ENCODE results near the gene CRIM1.

Gene CRIM1

DNA sequence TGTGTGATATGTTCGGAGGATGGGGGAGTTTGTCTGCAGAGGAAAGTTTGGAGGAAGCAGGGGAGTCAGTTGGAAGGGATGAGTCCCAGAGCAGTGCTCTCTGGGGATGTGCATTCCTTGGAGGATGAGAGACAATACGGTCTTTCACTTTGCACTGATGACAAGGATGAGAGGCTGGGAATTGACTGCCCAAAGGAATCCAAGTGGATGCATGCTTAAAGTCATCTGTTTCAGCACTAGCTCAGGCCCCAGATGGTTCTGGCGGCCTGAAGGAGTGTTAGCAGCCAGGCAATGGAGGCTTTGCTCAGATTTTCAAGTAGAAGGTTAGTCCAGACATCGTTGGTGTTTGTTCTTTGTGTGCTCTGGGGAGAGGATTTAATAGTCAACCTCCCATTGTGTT, 100.2 kb downstream of the CRIM1 start:
- Histone ChIP-seq H3K27ac (peak overlapping the region; percentile 72 to 81), H3K4me3 (peak overlapping the region; percentile 48)
- no peak for DNase-seq (ENCODE audit: low spot score)
- TF ChIP-seq, protein P1, sequence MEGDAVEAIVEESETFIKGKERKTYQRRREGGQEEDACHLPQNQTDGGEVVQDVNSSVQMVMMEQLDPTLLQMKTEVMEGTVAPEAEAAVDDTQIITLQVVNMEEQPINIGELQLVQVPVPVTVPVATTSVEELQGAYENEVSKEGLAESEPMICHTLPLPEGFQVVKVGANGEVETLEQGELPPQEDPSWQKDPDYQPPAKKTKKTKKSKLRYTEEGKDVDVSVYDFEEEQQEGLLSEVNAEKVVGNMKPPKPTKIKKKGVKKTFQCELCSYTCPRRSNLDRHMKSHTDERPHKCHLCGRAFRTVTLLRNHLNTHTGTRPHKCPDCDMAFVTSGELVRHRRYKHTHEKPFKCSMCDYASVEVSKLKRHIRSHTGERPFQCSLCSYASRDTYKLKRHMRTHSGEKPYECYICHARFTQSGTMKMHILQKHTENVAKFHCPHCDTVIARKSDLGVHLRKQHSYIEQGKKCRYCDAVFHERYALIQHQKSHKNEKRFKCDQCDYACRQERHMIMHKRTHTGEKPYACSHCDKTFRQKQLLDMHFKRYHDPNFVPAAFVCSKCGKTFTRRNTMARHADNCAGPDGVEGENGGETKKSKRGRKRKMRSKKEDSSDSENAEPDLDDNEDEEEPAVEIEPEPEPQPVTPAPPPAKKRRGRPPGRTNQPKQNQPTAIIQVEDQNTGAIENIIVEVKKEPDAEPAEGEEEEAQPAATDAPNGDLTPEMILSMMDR (IDR thresholded peaks at IDR 0.05): no peak

- Histone ChIP-seq H3K4me3 (peak overlapping the region; percentile 48), H3K27ac (peak overlapping the region; percentile 72 to 81)
- peak; percentile 83 for DNase-seq (ENCODE audit: low spot score)
- TF ChIP-seq, protein P1 (IDR thresholded peaks at IDR 0.05): no peak
These were observed 100.9 kb downstream of the CRIM1 start for GRCh38 chr2:36456227-36457175.

- TF ChIP-seq, protein P1 (IDR thresholded peaks at IDR 0.05): no peak
- H3K27ac ChIP-seq: peak overlapping the region; percentile 43 to 68
- H3K4me3 ChIP-seq: no peak overlapping the region
- DNase-seq (ENCODE audit: low spot score): no peak
These were observed 102.5 kb downstream of the CRIM1 start for GRCh38 chr2:36458106-36458505.

DNA sequence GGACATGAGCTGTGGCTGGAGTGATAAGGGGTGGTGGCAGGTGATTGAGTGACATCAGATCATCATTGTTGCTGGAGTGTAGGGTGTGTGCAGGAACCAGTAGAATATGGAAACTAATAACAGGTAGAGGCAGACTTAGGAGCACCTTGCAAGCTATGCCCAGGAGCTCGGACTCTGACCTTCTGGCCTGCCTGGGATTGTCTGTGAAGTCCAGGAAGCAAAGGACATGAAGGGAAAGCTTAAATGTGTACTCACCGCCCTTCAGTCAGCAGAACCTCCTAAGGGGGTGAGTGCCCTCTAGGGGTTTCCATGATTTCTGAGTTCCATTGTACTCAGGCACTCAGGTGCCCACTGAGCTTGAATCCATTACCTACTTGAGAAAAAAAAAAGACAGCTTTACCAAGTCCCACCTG, 104.2 kb downstream of the CRIM1 start:
- Histone ChIP-seq H3K27ac (peak overlapping the region; percentile 40 to 83), H3K4me3 (no peak overlapping the region)
- no peak for DNase-seq (ENCODE audit: low spot score)
- TF ChIP-seq, protein P1 (IDR thresholded peaks at IDR 0.05): peak; percentile 23

- no peak for DNase-seq (ENCODE audit: low spot score)
- peak overlapping the region; percentile 65 to 83 for H3K27ac ChIP-seq
- TF ChIP-seq, protein P1 (IDR thresholded peaks at IDR 0.05): no peak
These were observed 105.6 kb downstream of the CRIM1 start for GRCh38 chr2:36461039-36461681.

GRCh38 chr2:36462311-36462935, 106.8 kb downstream of the CRIM1 start:
- DNase-seq (ENCODE audit: low spot score): no peak
- Histone ChIP-seq H3K27ac (peak overlapping the region; percentile 65 to 83), H3K4me3 (no peak overlapping the region)
- TF ChIP-seq, protein P1 (IDR thresholded peaks at IDR 0.05): no peak

More at GRCh38 chr2:36461039-36461681, 105.6 kb downstream of the CRIM1 start:
- H3K4me3 ChIP-seq: no peak overlapping the region

Data from coronary artery (tissue), 2 donors.